HG02678 (cell line): Measurements from ENCODE around the gene OR6K6.

Experiments used
- ATAC-seq: cut with Tn5 transposase; IDR thresholded peaks from one replicate; pipeline ENCODE4 v1.9.1; 2021; ENCODE audit warnings: mild to moderate bottlenecking, moderate library complexity; ENCODE audit not compliant: unreplicated experiment

Gene OR6K6

GRCh38 chr1:158800526-158800925, 46.0 kb downstream of the OR6K6 start:
- ATAC-seq, result no peak

GRCh38 chr1:158801396-158801795, 46.9 kb downstream of the OR6K6 start:
- no peak for ATAC-seq

GRCh38 chr1:158803678-158804077, 49.2 kb downstream of the OR6K6 start:
- ATAC-seq, result no peak
